GM23338 (cell line): Measurements from ENCODE around the gene KRTAP12-1. TPM values are rescaled to one million over a fixed set of nuclear protein-coding genes. Genes with fewer than 3 reads are reported as not detected.

Source experiments
- ATAC-seq: fragments of 200-7000 bp; cut with Tn5 transposase; 3 replicates; pipeline ENCODE4 v1.9.1; 2020
- DNase-seq: peaks from one replicate; pipeline ENCODE4 v3.0.0-alpha.2; 2015; ENCODE audit warnings: low spot score
- H2AFZ ChIP-seq: fragments of 200-600 bp; sonication (generic); 2 replicates; pipeline ENCODE4 v1.8.0; 2016; ENCODE audit warnings: antibody characterized with exemption, mild to moderate bottlenecking, moderate library complexity
- H3F3A ChIP-seq: fragments of 200-600 bp; sonication (generic); replicated peaks from 2 replicates; pipeline ENCODE4 v1.8.0; 2017; ENCODE audit warnings: antibody characterized with exemption, mixed run types, low read depth
- H3K27ac ChIP-seq: fragments of 200-600 bp; sonication (generic); 2 replicates; pipeline ENCODE4 v1.6.1; 2016; ENCODE audit warnings: low read depth
- H3K27me3 ChIP-seq: fragments of 200-600 bp; sonication (generic); 2 replicates; pipeline ENCODE4 v1.8.0; 2016; ENCODE audit warnings: mild to moderate bottlenecking, mixed run types, moderate library complexity; ENCODE audit not compliant: insufficient read depth
- H3K36me3 ChIP-seq: fragments of 200-600 bp; sonication (generic); 2 replicates; pipeline ENCODE4 v1.8.0; 2016; ENCODE audit warnings: mild to moderate bottlenecking; ENCODE audit not compliant: insufficient read depth
- H3K4me1 ChIP-seq: fragments of 200-600 bp; sonication (generic); 2 replicates; pipeline ENCODE4 v1.8.0; 2016; ENCODE audit warnings: mild to moderate bottlenecking, moderate library complexity; ENCODE audit not compliant: insufficient read depth
- H3K4me2 ChIP-seq: fragments of 200-600 bp; sonication (generic); 2 replicates; pipeline ENCODE4 v1.7.1; 2017; ENCODE audit warnings: mixed run types
- H3K4me3 ChIP-seq: fragments of 200-600 bp; sonication (generic); 2 replicates; pipeline ENCODE4 v1.6.1; 2016; ENCODE audit warnings: mixed run types
- H3K79me2 ChIP-seq: fragments of 200-600 bp; sonication (generic); replicated peaks from 2 replicates; pipeline ENCODE4 v1.8.0; 2017; ENCODE audit warnings: mild to moderate bottlenecking; ENCODE audit not compliant: insufficient read depth
- H3K9me2 ChIP-seq: fragments of 200-600 bp; sonication (generic); 2 replicates; pipeline ENCODE4 v1.8.0; 2017; ENCODE audit not compliant: insufficient read depth
- H4K20me1 ChIP-seq: fragments of 200-600 bp; sonication (generic); replicated peaks from 2 replicates; pipeline ENCODE4 v1.8.0; 2017; ENCODE audit warnings: mild to moderate bottlenecking; ENCODE audit not compliant: insufficient read depth
- H3K27ac Mint-ChIP-seq: 2 replicates; pipeline ENCODE4 v1.8.0; 2020; ENCODE audit warnings: inconsistent platforms, mild to moderate bottlenecking, moderate library complexity, mixed read lengths
- H3K27me3 Mint-ChIP-seq: 3 replicates; pipeline ENCODE4 v1.8.0; 2022; ENCODE audit warnings: low read depth, mild to moderate bottlenecking, moderate library complexity, mixed read lengths, inconsistent platforms; ENCODE audit not compliant: insufficient read depth, poor library complexity
- H3K36me3 Mint-ChIP-seq: 3 replicates; pipeline ENCODE4 v1.8.0; 2021; ENCODE audit warnings: low read depth, mild to moderate bottlenecking, inconsistent platforms, moderate library complexity, mixed read lengths
- H3K4me1 Mint-ChIP-seq: 3 replicates; pipeline ENCODE4 v1.8.0; 2020; ENCODE audit warnings: mild to moderate bottlenecking, inconsistent platforms, mixed read lengths
- H3K4me3 Mint-ChIP-seq: 3 replicates; pipeline ENCODE4 v1.8.0; 2021; ENCODE audit warnings: moderate library complexity, mild to moderate bottlenecking, inconsistent platforms, mixed read lengths
- H3K9me3 Mint-ChIP-seq: 3 replicates; pipeline ENCODE4 v1.8.0; 2020; ENCODE audit warnings: moderate library complexity, mild to moderate bottlenecking, inconsistent platforms, mixed read lengths
- CREB1 ChIP-seq: fragments of 250-450 bp; sonication (Bioruptor Pico); IDR thresholded peaks from 2 replicates; pipeline ENCODE4 v1.5.0; 2020; ENCODE audit warnings: low read depth, mild to moderate bottlenecking, moderate library complexity
- EZH2 ChIP-seq: fragments of 200-600 bp; sonication (generic); IDR thresholded peaks from one replicate; pipeline ENCODE4 v1.8.0; 2017; ENCODE audit warnings: antibody characterized with exemption, mild to moderate bottlenecking, low read depth; ENCODE audit not compliant: unreplicated experiment
- EZH2phosphoT487 ChIP-seq: fragments of 200-600 bp; sonication (generic); IDR thresholded peaks from one replicate; pipeline ENCODE4 v1.8.1; 2018; ENCODE audit warnings: antibody characterized with exemption; ENCODE audit not compliant: unreplicated experiment
- JUNB ChIP-seq: IDR thresholded peaks from one replicate; pipeline ENCODE4 v1.6.1; 2016; ENCODE audit warnings: antibody characterized with exemption; ENCODE audit not compliant: unreplicated experiment
- NANOG ChIP-seq: IDR thresholded peaks from 2 replicates; pipeline ENCODE4 v1.6.1; 2016; ENCODE audit warnings: antibody characterized with exemption, borderline replicate concordance
- ZNF114 ChIP-seq: fragments of 250-450 bp; sonication (Bioruptor Pico); IDR thresholded peaks from 2 replicates; pipeline ENCODE4 v1.5.0; 2020; ENCODE audit warnings: mild to moderate bottlenecking, moderate library complexity
- ZNF331 ChIP-seq: fragments of 250-450 bp; sonication (Bioruptor Pico); IDR thresholded peaks from 2 replicates; pipeline ENCODE4 v1.5.0; 2020; ENCODE audit warnings: low read depth, mild to moderate bottlenecking, moderate library complexity
- polyA plus RNA-seq: library from polyadenylated mRNA; unstranded; fragments of >200 nt; fragmentation: Nextera tagmentation; extraction: Ambion mirVana; gene quantifications from 2 replicates; pipeline ENCODE4 v1.2.1, GENCODE V29; 2016
- total RNA-seq: library from RNA; depleted of rRNA; stranded (reverse); fragments of >200 nt; shearing (Covaris generic); gene quantifications from 2 replicates; pipeline ENCODE4 v1.2.3, GENCODE V29; 2014
- TF ChIP-seq, protein P1 (sequence below): IDR thresholded peaks from 2 replicates; pipeline ENCODE4 v1.6.1; 2016; ENCODE audit warnings: antibody characterized with exemption
- TF ChIP-seq, protein P2 (sequence below): IDR thresholded peaks from one replicate; pipeline ENCODE4 v1.6.1; 2018; ENCODE audit warnings: antibody characterized with exemption; ENCODE audit not compliant: unreplicated experiment

Gene KRTAP12-1
- total and polyA plus RNA-seq, 2 experiments from 2014 or later: not detected

DNA sequence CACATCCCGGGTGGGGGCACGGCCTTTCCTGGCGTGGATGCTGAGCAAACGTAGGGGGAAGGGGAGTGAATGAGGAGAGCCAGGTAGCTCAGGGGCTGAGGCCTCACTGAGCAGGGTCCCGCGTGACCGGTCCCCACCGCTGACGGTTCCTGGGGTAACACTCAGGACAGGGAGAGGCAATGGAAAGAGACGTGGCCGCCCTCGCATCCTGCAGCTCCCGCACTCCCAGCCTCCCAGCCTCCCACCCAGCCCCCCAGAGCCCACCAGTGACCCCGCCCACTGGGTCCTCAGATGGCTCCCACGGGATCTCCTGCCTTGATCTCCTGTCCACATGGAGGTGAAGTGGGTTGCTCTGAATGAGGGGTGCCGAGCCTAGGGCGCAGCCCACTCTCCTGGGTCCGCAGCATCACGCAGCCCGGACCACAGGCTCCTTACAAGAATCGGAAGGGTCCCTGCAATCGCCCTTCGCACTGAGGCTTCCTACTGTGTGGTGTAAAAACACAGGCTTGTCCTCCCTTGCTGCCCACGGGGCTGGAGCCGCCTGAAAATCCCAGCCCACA lies 27.0 kb upstream of the KRTAP12-1 start (continued):
- TF ChIP-seq CREB1 (CRISPR knock-in tag) (no peak), ZNF331 (no peak), EZH2phosphoT487 (no peak)
- TF ChIP-seq, protein P1, sequence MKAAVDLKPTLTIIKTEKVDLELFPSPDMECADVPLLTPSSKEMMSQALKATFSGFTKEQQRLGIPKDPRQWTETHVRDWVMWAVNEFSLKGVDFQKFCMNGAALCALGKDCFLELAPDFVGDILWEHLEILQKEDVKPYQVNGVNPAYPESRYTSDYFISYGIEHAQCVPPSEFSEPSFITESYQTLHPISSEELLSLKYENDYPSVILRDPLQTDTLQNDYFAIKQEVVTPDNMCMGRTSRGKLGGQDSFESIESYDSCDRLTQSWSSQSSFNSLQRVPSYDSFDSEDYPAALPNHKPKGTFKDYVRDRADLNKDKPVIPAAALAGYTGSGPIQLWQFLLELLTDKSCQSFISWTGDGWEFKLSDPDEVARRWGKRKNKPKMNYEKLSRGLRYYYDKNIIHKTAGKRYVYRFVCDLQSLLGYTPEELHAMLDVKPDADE: no peak

DNA sequence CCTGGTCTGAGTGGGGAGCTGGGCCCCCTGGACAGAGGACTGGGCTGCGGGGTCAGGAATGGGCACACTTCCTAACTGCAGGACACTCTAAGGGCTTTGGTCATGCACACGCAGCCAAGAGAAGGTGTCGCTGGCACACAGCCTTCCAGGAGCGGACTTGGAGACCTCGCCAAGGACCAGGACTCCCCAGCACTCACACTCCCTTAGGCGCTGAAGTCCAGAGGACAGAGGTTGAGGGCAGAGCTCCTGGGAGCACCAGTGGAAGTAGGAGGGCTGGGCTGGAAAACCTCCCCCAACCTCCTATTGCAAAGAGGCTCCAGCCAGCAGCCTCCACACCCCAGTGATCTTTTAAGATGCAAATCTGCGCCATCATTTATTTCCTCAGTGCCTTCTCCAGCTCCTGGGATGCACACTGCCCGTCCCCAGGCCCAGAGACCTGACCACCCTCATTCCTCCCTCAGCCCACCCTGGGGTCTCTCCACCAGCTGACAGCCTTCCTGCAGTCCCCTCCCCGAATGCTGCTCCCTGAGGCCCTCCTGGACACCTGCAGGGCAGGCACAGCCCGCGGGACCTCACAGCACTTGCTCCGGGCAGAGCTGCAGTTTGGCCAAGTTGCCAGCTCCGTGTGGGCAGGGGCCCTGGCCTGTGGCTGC lies 26.4 kb upstream of the KRTAP12-1 start:
- Mint-ChIP-seq H3K27ac (no peak overlapping the region), H3K4me1 (peaks cover 71% of the 10 kb centered on the region), H3K27me3 (peaks cover 81% of the 10 kb centered on the region), H3K9me3 (no peaks in the 10 kb centered on the region), H3K4me3 (peak overlapping the region; percentile 78), H3K36me3 (no peaks in the 10 kb centered on the region)
- Histone ChIP-seq H3K79me2 (no peaks in the 10 kb centered on the region), H4K20me1 (no peaks in the 10 kb centered on the region), H3K27ac (no peak overlapping the region), H3K27me3 (peaks cover 80% of the 10 kb centered on the region), H3K4me1 (peaks cover 59% of the 10 kb centered on the region), H3K4me3 (peak overlapping the region; percentile 71), H2AFZ (no peak overlapping the region), H3K36me3 (no peaks in the 10 kb centered on the region), H3K9me2 (no peaks in the 10 kb centered on the region), H3F3A (peaks cover 31% of the 10 kb centered on the region), H3K4me2 (peak overlapping the region; percentile 95)
- ATAC-seq (peak; percentile 12), DNase-seq (peak; percentile 79)
- TF ChIP-seq ZNF114 (CRISPR knock-in tag) (no peak), EZH2phosphoT487 (no peak), EZH2 (peak; percentile 71), JUNB (no peak), CREB1 (CRISPR knock-in tag) (no peak)

DNA sequence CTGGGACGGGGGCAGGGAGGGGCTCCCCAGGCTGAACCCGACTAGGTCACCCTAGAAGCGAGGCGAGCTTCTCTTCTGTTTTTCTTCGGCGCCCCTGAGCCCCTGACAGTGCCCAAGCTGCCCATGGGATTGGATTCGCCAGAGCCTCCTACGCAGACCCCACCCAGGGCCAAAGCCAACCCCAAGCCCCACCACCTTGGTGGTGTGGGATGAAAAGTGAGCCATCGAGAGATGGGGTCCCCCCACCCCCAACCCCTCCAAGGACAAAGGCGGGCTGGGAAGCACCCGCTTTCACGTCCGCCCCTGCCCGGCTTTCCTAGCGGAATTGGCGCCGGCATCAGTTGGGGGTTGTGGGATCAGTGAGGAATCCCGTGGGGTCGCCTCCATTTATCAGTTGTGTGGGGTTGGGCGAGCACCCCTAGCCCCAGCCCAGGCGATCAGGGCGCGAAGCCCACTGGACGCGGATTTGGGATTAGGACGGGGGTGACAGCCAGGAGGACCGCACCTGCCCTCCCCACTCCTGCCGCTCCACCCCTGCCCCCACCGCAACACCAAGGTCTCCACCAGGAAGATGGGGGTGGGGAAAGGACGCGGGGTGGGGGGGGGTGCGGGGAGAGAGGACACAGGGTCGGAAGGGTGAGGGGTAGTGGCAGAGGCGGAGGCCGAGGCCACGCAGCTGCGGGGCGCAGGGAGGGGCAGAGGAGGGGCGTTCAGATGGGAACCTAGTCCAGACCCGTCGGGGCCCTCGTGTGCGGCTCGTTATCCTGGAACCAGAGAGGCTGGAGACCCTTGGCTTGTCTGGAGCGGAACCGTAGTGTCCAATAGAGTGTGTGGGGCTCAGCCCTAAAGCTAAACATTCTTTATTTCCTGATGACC lies 25.0 kb upstream of the KRTAP12-1 start:
- H3K4me2 ChIP-seq: peak overlapping the region; percentile 95
- no peaks in the 10 kb centered on the region for H3K79me2 ChIP-seq
- peak overlapping the region; percentile 78 for H3K4me3 Mint-ChIP-seq
- ATAC-seq: peak; percentile 2
- H3K9me2 ChIP-seq: no peaks in the 10 kb centered on the region
- H3K36me3 ChIP-seq: no peaks in the 10 kb centered on the region
- peaks cover 31% of the 10 kb centered on the region for H3F3A ChIP-seq
- no peak overlapping the region; the same call in 1 of the 2 replicates for H3K27ac Mint-ChIP-seq
- peaks cover 69% of the 10 kb centered on the region for H3K27me3 Mint-ChIP-seq
- peak overlapping the region; percentile 71 for H3K4me3 ChIP-seq
- no peak overlapping the region for H3K27ac ChIP-seq
- H3K4me1 ChIP-seq: peaks cover 57% of the 10 kb centered on the region
- peaks cover 72% of the 10 kb centered on the region for H3K4me1 Mint-ChIP-seq
- peaks cover 66% of the 10 kb centered on the region for H3K27me3 ChIP-seq
- DNase-seq: peak; percentile 52
- TF ChIP-seq EZH2: peak; percentile 84
- no peak for TF ChIP-seq CREB1 (CRISPR knock-in tag)
- TF ChIP-seq ZNF331: no peak
- no peak for TF ChIP-seq ZNF114 (CRISPR knock-in tag)
- TF ChIP-seq, protein P2, sequence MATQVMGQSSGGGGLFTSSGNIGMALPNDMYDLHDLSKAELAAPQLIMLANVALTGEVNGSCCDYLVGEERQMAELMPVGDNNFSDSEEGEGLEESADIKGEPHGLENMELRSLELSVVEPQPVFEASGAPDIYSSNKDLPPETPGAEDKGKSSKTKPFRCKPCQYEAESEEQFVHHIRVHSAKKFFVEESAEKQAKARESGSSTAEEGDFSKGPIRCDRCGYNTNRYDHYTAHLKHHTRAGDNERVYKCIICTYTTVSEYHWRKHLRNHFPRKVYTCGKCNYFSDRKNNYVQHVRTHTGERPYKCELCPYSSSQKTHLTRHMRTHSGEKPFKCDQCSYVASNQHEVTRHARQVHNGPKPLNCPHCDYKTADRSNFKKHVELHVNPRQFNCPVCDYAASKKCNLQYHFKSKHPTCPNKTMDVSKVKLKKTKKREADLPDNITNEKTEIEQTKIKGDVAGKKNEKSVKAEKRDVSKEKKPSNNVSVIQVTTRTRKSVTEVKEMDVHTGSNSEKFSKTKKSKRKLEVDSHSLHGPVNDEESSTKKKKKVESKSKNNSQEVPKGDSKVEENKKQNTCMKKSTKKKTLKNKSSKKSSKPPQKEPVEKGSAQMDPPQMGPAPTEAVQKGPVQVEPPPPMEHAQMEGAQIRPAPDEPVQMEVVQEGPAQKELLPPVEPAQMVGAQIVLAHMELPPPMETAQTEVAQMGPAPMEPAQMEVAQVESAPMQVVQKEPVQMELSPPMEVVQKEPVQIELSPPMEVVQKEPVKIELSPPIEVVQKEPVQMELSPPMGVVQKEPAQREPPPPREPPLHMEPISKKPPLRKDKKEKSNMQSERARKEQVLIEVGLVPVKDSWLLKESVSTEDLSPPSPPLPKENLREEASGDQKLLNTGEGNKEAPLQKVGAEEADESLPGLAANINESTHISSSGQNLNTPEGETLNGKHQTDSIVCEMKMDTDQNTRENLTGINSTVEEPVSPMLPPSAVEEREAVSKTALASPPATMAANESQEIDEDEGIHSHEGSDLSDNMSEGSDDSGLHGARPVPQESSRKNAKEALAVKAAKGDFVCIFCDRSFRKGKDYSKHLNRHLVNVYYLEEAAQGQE: no peak
- no peak for TF ChIP-seq NANOG
- no peaks in the 10 kb centered on the region for H3K36me3 Mint-ChIP-seq
- peak overlapping the region; percentile 47; the same call in 1 of the 2 replicates for H2AFZ ChIP-seq
- no peaks in the 10 kb centered on the region for H3K9me3 Mint-ChIP-seq
- H4K20me1 ChIP-seq: no peaks in the 10 kb centered on the region
